Ureter (tissue), 1 donor: ENCODE measurements around the gene PSPH. TPM values are rescaled to one million over a fixed set of nuclear protein-coding genes. Genes with fewer than 3 reads are reported as not detected.
"Not testable (repeated sequence)": the region's sequence is repeated elsewhere in the genome, so short reads cannot be mapped to it uniquely, and the experiment has no call there.

Experiments
- DNase-seq: peaks from one replicate; pipeline ENCODE4 v3.0.0-alpha.2; 2020; ENCODE audit warnings: low spot score
- total RNA-seq: library from RNA; stranded (reverse); gene quantifications from one replicate; pipeline ENCODE4 v1.2.4, GENCODE V29; 2023
- donor health status: DM: yes; HTN: yes; CAD: no.

Gene PSPH
- 17.1 TPM for total RNA-seq

DNA sequence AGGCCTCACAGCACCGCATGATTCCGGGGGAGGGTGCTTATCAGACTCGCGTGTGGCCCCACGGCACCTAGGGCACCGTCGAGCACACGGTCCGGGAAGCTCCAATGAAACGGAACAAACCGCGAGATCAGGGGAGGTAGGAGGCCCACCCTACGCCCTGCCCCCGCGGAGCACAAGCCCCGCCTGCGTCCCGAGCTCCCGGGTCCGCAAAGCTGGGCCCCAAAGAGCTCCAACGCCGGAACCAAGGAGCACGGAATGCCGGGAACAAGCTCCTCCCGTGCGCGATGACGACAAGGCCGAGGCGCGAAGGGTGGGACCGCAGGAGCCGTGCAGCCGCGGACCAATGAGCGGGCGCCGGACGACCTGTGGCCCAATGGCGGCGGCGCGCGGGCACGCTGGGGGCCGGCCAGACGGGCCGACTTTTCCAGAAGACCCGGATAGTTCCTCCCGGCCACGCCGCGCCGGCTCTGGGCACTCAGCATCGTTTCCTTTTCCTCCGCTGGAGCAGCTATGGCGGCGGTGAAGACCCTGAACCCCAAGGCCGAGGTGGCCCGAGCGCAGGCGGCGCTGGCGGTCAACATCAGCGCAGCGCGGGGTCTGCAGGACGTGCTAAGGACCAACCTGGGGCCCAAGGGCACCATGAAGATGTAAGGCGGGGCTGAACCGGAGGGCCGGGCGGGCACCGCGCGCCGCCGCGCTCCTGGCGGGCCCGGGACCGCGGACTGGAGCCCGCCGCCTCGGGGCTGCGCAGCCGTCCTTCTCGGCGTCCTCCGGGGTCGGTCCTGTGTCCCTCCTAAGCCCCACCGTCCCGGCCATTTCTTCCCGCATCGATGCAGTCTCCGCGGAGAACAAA, at the start of gene PSPH, which contains the start of gene CCT6A:
Gene PSPH (minus strand): TSS at position 106 of the 853 bp plus-strand sequence. CDS start 30,232 bp downstream, outside the sequence.
Gene CCT6A (plus strand): TSS at position 427 of the 853 bp plus-strand sequence. CDS start 84 bp downstream, at position 511.
- peak; percentile 98 for DNase-seq

DNA sequence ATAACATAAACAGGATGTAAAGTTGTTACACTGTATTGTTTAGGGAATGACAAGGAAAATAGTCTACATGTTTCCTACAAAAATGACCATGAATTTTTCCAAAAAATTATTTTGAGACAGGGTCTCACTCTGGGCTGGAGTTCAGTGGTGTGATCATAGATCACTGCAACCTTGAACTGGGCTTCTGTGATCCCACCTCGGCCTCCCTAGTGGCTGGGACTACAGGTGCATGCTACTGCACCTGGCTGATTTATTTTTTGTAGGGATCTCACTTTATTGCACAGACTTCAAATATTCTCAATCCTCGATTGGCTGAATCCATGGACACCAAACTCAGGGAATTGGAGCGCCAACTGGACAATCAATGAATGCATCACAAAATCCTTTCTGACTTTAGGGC, 48.4 kb upstream of the PSPH start:
- DNase-seq: no peak

DNA sequence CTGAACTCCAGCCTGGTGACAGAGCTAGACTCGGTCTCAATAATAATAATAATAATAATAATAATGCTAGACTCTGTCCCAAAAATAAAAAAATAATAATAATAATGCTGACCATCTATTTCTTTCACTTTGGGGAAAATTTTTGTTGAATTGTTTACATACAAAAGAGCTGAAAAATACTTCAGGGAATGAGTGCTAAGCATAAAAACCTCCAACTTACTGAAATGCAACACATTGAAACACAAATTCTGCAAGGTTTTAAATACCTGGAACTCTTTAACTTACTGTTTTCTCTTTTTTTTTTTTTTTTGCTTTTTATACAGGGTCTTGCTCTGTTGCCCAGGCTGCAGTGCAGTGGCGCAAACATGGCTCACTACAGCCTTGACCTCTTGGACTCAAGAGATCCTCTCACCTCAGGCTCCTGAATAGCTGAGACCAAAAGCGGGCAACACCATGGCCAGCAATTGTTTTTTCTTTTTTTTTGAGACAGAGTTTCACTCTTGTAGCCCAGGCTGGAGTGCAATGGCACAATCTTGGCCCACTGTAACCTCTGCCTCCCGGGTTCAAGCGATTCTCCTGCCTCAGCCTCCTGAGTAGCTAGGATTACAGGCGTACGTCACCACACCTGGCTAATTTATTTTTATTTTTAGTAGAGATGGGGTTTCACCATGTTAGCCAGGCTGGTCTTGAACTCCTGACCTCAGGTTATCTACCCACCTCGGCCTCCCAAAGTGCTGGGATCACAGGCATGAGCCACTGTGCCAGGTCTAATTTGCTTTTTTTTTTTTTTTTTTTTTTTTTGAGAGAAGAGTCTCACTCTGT, 47.2 kb upstream of the PSPH start:
- not testable (repeated sequence) for DNase-seq

DNA sequence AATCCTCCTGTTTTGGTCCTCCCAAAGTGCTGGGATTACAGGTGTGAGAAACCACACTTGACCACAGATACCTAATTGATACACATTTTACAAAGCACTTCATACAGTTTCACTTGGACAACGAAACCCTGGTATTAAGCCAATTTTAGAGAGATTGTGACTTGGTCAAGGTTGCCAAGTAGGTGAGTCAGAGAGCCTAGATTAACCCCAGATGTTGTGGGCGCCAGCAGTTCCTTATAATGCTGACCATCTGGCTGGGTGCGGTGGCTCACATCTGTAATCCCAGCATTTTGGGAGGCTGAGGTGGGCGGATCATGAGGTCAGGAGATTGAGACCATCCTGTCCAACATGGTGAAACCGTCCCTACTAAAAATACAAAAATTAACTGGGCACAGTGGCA, 46.5 kb upstream of the PSPH start:
- no peak for DNase-seq

DNA sequence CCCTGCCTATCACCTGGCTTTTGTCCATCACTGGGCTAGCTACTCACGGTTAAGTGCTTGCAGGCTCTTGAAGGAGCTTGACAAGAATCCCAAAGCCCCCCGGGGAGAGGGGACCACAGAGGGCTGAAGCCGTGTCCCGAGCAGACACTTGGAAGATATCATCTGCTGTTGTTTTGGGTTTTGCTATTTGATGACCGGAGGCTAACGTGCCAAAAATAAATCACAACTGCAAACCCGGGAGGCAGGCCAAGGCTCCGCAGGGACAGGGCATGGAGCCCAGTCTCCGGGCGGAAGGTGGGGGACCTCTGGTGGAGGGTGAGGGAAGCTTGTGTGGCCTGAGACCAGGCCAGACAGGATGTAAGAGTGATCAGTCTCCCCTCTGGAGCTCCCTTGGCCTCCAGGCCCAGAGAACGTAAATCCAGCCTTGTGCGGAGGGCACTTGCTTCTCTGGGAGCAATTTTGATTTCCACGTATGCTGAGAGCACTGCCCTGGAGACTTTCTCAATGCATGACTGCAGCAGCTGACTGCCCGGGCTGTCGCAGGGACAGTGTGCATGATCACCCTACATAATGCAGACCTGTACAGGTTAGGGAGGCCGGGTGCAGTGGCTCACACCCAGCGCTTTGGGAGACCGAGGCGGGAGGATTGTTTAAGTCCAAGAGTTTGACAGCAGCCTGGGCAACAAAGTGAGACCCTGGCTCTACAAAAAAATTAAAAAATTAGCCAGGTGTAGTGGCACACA, 41.7 kb upstream of the PSPH start, which contains the start of gene PHKG1:
Gene PHKG1 (minus strand): TSS at position 164 of the 743 bp plus-strand sequence. CDS start 4,011 bp downstream, outside the sequence.
- DNase-seq: peak; percentile 89

DNA sequence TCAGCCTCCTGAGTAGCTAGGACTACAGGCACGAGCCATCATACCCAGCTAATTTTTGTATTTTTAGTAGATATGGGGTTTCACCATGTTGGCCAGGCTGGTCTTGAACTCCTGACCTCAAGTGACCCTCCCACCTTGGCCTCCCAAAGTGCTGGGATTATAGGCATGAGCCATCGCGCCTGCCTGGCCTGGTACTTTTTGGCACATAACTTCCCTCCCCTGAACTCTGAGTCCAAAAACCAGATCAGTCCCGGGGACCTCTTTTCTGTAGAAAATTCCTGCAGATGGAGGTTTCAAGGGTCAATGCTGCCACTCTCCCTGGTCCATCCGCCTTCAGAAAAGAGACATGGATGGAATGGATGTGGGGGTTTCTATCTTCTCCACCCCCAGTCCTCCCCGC, 41.1 kb upstream of the PSPH start:
- DNase-seq: not testable (repeated sequence)

DNA sequence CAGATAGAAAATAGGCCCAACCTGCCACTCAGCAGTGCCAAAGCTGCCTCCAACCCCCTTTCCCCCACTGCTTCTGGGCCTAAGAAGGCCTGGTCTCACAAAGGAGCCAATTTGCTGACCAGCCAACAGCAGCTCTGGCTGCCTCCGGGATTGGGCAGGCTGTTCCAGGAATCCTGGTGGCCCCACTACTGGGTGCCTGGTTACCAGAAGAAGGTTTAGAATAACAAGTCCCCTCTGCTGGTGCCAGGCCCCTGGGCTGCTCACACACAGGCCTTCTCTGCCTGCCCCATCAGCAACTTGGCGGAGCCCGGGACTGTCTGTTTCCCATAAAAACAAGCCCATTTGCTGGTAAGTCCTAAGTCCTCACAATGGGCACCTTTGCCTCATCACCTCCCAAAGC, 40.3 kb upstream of the PSPH start:
- DNase-seq: no peak

DNA sequence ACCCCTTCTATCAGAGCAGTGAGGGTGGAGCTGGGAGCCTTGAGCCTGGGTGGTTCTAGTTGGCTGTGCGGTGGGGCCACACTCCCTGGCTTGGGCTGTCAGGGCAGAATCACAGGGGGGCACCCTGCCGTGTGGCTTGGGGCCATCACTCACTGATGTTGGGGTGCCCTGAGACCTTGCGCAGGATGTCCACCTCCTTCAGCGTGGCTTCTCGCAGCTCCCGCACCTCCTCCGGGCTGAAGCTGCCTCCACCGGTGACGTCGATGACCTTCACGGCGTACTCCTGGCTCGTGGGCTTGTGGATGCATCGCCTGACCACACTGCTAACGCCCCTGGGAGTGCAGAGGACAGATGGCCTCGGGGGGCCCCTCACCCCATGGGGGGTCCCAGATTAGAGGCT, 36.2 kb upstream of the PSPH start:
- DNase-seq: no peak

DNA sequence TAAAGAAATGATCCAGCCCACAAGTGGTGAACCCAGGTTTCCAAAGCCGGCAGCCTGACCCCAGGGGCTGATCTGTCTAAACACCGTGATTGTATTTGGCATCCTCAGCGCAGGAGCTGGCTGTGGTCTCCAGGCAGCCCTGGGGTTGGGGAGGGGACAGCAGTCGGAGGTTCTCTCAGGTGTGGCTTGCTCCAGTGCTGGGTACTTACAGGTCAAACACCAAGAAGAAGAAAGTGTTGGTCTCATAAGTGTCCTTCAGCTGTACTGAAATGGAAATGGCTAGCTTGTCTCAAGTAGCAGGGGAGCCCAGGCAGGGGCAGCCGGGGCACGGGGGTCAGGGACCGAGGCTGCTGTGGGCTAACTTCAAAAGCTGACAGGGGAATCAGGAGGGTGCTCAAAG, 35.5 kb upstream of the PSPH start:
- no peak for DNase-seq

DNA sequence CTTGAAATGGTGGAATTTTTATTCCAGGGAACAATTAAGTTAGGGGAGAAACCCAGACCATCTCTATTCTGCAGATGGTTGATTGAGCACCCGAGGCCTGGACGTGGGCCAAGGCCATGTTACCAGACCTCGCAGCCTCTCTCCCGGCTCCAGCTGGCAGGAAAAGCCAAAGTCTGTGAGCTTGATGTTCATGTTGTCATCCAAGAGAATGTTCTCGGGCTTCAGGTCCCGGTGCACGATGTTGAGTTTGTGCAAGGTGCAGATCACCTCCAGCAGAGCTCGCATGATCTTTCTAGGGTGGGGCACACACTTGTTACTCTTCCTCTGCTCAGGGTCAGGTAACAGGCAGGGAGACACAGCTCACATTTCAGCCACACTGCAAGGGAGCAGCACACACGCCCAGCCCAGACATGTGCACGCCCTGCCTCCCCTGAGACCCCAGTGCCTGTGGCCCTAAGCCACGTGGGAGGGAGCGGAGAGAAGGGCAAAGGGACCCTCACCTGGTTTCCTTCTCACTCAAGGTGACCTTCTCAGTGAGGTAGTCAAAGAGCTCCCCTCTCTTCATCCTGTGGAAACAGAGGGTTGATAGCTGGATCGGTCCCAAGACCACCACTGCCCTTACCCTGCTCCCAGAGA, 32.0 kb upstream of the PSPH start:
- no peak for DNase-seq

DNA sequence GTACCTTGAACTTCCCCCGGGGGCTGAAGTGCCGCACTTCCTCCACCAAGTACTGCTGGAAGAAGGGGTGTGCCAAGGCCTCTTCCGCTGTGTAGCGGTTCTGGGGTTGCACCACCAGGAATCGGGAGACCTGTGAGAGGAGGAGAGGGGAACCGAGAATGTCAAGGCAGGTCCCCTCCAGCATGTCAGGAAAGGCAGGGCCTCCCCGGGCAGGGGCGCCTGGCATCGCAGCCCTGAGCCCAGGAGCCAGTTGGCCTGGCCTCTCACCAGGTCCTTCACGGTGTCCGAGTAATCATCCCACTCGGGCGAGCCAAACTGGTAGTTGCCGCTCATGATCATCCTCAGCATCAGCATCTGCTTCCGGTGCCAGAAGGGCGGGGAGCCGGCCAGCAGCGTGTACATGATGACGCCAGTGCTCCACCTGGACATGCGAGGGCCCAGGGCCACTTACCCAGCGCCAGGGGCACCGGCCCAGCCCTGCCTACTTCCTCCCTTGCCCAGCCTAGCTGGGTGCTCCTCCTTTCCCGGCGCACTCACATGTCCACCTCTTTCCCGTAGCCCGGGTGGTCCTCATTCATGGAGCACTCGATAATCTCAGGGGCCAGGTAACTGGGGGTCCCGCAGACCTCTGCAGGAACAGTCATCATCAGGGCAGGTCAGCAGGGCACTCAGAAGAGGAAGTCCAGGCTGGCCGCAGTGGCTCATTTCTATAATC, 30.5 kb upstream of the PSPH start:
- DNase-seq: no peak

DNA sequence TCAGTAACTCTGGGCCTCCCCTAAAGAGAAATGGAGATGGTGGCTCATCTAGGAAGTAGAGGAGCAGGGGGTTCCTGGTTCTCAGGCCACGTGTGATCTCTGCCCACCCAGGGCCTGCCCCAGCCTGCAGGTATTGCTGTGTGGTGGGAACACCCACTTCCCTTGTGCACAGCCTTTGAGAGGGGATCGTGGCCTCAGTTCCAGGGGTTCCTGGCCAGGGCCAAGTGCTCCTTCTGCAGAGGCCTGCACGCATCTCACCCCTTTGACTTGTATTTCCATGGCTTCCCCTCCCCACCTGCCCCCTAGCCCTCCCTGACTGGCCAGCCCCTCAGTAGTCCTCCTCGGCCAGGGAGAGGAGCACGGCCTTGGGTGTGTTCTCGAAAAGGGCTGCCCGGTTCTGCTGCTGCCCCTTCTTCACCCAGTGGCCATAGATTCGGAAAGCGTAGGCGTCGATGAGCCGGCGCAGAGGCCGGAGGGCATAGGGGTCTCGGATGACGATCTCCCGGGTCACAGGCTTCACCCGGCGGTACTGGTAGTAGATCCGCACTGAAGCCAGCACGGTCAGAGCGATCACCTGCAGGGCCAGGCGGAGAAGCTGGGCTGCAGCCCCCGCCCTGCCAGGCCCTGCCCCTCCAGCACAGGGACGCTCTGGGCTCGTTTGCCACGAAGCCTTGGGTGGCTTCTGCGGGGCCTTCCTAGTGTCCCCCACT, 29.6 kb upstream of the PSPH start:
- not testable (repeated sequence) for DNase-seq

DNA sequence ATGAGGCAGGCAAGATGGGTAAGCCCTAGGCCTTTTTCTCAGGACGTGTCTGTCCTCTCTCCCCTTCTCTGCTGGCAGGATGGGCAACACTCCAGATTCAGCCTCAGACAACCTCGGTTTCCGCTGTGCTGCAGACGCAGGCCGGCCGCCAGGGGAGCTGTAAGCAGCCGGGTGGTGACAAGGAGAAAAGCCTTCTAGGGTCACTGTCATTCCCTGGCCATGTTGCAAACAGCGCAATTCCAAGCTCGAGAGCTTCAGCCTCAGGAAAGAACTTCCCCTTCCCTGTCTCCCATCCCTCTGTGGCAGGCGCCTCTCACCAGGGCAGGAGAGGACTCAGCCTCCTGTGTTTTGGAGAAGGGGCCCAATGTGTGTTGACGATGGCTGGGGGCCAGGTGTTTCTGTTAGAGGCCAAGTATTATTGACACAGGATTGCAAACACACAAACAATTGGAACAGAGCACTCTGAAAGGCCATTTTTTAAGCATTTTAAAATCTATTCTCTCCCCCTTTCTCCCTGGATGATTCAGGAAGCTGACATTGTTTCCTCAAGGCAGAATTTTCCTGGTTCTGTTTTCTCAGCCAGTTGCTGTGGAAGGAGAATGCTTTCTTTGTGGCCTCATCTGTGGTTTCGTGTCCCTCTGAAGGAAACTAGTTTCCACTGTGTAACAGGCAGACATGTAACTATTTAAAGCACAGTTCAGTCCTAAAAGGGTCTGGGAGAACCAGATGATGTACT, 28.4 kb upstream of the PSPH start:
- DNase-seq: peak; percentile 81

DNA sequence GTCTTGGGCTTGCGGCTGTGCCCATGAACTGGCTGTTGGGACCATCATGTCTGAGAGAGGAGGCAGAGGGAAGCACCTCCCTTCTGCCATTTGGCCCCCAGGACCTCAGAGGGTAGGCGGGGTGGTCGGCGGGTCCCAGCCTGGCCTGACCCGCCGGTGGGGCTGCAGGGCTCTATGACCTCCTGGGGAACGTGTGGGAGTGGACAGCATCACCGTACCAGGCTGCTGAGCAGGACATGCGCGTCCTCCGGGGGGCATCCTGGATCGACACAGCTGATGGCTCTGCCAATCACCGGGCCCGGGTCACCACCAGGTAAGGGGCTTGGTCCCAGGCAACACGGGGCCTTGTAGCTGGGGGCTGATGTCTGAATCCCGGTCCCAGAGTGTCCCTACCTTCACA, 27.0 kb upstream of the PSPH start:
- DNase-seq: no peak

DNA sequence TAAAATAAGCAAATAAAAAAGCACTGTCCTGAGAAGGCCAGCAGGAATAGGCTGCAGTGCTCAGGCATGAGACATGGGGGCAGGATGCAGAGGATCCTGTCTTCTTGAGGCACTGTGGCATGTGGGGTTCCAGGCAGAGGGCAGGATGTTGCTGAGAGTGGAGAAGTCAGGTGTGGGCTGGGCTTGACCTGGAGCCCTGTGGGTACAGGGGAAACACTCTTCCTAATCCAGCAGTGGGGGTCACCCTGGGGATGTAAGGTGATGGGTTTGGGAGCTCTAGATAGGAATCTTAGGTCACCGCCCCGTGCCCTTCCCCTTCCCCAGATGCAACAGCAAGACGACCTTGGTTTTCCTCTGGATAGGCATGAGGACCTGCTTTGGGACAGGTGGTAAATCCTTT, 26.4 kb upstream of the PSPH start:
- no peak for DNase-seq

DNA sequence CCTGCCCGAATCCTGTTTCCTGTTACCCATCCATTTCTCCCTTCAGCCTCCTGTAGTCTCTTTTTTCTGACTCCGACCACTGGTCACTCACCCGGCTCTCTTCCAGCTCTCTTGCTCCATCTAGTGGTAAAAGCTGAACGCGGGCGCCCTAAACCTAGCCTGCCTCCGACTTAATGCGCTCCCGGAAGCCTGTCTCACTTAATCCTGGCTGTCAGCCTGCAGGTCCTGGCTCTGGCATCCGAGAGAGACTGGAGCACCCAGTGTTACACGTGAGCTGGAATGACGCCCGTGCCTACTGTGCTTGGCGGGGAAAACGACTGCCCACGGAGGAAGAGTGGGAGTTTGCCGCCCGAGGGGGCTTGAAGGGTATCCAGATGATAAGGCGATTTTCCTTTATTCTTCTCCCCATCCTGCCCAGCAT, 23.1 kb upstream of the PSPH start:
- peak; percentile 93 for DNase-seq

DNA sequence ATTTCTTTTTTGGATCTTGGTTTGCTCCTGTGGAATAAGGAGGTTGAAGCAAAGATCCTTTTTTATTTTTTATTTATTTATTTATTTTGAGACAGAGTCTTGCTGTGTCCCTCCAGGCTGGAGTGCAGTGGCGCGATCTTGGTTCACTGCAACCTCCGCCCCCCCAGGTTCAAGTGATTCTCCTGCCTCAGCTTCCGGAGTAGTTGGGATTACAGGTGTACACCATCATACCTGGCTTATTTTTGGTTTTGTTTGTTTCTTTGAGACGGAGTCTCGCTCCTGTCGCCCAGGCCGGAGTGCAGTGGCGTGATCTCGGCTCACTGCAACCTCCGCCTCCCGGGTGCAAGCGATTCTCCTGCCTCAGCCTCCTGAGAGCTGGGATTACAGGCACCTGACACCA, 15.1 kb upstream of the PSPH start:
- DNase-seq: not testable (repeated sequence)

DNA sequence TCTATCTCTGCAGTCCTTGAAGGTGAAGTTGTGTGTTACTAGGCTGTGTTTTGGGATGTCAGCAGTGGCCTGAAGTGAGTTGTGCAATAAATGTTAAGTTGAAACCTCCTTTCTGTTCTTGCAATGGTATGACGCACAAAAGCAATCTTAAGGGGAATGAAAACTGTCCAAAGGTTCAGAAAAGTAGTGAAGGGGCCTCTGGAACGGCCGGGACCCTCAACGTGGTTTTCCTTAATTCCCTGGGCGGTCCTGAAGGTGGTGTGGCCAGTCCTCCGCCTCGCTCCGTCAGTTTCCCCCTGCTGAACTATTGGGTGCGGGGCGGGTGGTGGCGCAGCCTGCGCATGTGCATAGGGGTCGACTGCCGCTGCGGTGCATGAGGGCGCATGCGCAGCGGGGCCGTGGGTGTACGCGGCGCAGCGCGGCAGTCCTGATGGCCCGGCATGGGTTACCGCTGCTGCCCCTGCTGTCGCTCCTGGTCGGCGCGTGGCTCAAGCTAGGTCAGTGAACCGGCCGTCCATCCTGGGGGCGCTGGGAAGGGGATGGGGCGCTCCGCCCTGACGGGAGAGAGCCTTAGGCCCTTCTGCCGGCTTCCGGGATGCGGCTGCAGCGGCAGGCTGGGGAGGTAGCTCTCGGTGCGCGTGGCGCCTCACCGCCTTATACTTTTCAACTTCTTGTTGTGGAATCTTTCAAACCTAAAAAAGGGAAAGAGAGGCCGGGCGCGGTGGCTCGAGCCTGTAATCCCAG, 12.8 kb upstream of the PSPH start, which contains the start of gene SUMF2:
Gene SUMF2 (plus strand): TSS at position 405 of the 744 bp plus-strand sequence. CDS start 26 bp downstream, at position 431.
- DNase-seq: peak; percentile 90
